ENCODE measurements around the gene GAN.
A peak's percentile ranks its signal among the peaks of the same experiment; 100 is the strongest.
"Not testable (repeated sequence)": the region's sequence is repeated elsewhere in the genome, so short reads cannot be mapped to it uniquely, and the experiment has no call there.

The GAN gene

DNA sequence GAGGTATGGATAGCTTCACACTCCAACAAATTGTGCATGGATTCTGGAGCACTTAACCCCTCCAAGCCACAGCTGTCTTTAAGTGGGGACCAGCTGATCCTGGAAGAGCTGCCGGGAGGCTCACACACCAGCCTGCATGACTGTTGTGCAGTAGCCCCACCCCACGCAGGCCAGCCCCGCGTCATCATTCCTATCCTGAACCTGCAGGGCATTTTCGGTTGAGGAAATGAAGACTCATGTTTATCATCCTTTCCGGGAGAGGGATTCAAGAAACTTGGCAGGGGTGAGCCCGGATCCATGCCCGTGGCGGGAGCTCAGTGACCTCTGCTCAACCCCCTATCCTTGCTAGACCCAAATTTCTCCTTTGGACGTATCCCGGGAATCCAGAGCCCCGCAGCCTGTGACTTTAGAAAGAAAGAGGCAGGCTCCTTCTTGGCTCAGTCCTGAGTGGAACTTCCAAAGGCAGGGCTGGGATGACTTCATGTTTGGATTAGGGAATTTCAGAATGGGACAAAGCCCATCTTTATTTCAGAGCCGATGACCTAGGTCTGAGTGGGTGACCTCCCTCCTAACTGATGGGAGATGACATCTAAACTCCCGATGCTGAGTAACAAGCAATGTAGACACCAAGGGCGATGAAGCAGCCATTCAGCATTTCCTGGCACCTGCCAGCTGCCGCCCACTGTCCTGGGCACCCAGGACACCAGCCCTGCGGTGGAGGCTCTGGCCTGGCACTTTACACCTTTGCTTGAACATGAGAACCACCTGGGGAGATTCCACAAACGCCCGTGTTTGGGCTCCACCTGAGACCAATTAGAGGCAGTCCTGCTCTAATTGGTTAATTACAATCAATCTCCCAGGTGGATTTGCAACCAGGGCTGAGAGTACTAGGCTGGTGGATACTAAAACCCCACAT is 86.5 kb downstream of the GAN start:
- no peak for DNase-seq

DNA sequence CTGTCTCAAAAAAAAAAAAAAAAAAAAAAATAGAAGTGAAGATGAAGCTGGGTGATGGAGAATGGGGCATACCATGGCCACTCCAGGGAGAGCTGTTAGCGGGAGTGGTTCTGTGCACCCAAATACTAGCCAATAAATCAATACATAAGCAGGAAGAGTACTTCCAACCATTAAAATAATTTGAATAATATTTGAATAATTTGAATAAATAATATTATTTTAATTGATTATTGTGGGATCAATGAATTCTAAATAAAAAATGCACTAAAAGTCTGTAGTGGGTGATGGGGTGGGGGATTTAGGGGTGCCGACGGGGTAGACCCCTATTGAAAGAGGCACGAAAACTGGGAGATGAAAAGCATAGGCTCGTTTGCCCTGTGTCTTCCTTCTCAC is 88.4 kb downstream of the GAN start:
- no peak for DNase-seq

- DNase-seq, result peak; percentile 85
Measured at GRCh38 chr16:81403601-81404391, 89.0 kb downstream of the GAN start.

DNA sequence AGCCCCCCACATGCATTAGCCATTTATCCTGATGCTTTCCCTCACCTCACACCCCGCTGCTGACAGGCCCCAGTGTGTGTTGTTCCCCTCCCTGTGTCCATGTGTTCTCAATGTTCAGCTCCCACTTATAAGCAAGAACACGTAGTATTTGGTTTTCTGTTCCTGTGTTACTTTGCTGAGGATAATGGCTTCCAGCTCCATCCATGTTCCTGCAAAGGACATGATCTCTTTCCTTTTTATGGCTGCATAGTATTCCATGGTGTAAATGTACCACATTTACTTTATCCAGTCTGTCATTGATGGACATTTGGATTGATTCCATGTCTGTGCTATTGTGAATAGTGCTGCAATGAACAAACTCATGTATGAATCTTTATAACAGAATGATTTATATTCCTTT is 90.2 kb downstream of the GAN start:
- DNase-seq, result not testable (repeated sequence)

DNA sequence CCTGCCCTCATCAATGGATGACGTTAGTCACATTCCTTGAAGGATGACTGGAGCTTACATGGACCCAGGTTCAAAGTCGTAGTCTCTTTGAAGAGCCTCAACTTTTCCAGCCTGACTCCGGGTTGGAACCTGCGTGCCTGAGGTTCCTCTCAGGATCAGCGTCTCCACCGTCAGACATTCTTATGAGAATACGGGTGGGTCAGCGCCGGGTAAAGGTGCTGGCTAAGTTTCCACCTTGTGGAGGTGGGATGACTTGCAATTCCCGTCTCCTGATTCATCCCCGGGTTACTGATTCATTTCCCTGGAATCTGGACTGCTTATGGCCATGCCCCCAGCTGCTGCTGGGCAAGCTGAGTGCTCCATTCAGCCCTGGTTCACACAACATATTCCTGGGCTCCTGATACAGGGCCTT is 90.9 kb downstream of the GAN start:
- no peak for DNase-seq

DNA sequence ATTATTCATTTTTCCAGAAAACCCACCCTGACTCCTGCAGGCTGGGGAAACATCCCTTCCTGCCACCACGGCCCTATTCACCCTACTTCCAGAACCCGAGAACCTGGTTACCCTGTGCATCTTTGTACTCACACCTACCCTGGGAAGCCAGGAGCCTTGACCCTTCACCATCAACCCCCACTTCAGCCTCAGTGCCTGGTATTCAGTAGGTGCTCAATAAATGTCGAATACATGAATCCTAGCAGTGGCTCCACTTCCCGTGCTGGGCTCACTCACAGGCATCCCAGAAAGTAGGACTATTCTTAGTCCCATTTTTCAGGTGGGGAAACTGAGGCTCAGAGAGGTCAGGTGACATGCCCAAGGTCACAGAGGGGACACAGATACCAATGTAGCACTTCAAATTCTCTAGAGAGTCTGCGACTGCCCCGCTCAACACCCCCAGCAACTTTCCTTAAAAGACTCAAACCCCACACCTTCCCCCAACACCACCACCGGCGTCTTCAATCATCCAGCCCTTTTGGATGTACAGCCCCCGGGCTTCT is 93.7 kb downstream of the GAN start:
- no peak for DNase-seq

DNA sequence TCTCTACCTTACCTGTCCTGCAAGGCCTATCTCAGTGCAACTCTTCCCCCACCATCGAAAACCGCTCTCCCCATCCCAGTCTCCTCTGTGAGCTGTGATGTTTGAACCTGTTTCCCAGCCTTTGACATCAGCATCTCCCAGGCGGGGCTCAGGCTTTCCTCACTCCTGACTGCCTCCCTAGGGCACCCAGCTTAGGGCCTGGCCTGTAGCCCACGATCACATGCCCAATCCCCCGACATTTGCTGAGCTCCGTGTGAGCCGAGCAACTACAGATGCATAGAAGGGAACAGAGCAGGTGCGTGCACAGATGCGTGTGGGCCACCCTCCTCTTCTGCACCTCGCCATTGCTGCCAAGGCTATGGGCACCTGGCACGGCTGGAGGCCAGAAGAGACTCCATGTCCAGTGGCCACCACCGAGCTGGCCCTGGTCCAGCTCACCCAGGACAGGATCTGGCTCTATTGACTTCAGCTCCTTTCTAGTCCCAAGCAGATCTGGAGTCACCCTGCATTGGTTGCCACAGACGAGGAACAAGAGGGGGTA is 94.3 kb downstream of the GAN start:
- no peak for DNase-seq

GRCh38 chr16:81410643-81411293 is 96.0 kb downstream of the GAN start:
- no peak for DNase-seq

DNA sequence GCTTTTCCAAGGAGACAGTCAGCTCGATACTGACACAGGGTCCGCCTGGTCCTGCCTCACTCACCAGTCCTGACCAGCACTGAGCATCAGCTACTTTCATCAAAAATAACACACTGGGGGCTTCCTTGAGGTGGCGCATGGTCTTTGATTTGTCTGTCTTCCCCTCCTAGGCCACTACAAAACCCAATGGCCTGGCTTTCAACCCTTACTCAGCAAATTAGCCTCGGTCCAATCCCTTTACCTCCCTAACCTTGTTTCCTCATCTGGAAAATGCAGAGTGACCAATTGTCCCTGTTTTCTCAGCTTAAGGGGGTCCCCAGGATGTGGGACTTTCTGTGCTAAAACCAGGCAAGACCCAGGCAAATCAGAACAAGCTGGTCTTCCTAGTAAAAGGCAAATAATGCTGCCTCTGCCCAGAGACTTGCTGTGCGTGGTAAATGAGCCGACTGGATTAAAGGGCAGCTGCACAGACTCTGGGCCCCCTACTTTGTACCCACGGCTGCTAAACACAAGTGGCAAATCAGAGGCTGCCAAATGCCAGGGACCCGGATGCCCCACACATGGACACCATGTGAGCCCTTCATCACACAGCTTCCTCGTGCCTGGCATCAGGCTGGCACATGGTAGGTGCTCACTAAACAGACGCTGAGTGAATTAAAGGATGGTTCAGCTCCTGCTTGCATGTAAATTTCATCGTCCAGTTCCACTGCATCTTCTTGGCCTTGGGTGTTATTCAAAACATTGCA is 98.7 kb downstream of the GAN start:
- DNase-seq, result no peak

GRCh38 chr16:81415751-81416150 is 101.0 kb downstream of the GAN start:
- DNase-seq, result no peak

GRCh38 chr16:81416749-81417148 is 102.0 kb downstream of the GAN start:
- no peak for DNase-seq

GRCh38 chr16:81417210-81417609 is 102.4 kb downstream of the GAN start:
- no peak for DNase-seq

DNA sequence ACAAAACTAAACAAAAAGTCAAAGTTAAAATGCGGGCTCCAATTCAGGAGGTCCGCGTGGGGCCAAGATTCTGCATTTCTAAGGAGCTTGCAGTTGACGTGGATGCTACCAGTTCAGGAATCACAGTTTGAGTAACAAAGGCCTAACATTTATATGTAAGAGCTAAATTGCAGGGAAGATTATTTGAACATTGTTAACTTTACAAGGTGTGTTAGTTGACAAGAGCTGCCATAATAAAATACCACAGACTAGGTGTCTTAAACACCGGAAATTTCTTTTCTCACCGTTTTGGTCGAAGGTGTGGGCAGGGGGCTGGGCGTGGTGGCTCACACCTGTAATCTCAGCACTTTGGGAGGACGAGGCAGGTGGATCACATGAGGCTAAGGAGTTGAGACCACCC is 105.0 kb downstream of the GAN start:
- no peak for DNase-seq

DNA sequence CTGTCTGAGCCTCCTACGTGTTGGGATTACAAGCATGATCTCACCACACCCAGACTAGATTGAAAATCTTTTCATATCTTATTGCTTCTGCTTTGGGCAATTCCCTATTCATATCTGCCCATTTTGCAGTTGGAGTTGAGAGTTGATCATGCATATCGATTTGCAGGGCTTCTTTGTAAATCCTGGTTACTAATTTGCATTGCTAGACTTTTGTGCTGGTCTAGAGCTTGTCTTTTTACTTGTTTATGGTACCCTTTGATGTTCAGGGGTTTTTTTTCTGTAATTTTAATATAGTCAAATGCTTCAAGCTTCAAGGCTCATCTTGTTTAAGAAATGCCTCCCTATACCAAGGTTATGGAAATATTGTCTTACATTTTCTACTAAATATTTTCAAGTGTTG is 106.4 kb downstream of the GAN start:
- DNase-seq, result no peak

DNA sequence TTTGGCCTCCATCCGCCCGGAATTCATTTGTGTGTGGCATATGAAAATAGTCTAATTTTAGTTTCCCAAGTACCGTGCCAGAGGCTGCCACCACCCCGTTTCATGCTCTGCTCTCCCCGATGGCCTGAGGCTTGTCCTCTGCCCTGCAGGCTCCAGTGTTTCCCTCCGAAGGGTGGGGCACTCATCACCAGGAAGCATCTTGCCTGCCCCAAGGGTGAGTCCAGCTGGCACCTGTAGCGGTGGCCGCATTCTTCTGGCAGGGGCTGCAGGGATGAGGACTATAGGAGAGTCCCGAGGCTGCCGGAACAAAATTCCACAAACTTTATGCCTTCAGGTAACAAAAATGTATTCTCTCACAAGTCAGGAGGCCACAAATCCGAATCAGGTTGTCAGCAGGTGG is 106.8 kb downstream of the GAN start:
- no peak for DNase-seq

DNA sequence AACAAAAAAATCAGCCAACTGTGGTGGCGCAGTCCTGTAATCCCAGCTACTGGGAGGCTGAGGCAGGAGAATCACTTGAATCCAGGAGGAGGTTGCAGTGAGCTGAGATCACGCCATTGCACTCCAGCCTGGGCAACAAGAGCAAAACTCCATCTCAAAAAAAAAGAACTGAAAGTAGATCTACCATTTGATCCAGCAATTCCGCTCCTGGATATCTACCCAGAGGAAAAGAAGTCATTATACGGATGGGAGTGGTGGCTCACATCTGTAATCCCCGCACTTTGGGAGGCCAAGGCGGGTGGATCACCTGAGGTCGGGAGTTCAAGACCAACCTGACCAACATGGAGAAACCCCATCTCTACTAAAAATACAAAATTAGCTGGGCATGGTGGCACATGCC is 107.4 kb downstream of the GAN start:
- DNase-seq, result not testable (repeated sequence)

DNA sequence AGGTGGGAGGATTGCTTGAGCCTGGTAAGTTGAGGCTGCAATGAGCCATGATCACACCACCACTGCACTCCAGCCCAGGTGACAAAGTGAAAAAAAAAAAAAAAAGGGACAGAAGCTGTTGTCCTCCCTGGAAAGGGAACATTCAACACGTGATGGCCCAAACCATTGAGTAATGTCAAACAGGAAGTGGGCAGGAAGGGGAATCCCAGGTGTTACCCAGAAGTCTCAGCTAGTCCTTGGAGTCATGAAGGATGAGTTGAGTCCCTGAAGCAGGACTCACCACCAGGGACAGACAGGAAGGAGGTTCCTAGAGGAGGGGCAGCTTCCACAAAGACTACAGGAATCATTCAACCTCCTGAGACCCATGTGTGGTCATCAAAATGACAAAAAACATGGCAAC is 110.0 kb downstream of the GAN start:
- DNase-seq, result no peak

- no peak for DNase-seq
Measured at GRCh38 chr16:81427219-81427618, 112.5 kb downstream of the GAN start.

DNA sequence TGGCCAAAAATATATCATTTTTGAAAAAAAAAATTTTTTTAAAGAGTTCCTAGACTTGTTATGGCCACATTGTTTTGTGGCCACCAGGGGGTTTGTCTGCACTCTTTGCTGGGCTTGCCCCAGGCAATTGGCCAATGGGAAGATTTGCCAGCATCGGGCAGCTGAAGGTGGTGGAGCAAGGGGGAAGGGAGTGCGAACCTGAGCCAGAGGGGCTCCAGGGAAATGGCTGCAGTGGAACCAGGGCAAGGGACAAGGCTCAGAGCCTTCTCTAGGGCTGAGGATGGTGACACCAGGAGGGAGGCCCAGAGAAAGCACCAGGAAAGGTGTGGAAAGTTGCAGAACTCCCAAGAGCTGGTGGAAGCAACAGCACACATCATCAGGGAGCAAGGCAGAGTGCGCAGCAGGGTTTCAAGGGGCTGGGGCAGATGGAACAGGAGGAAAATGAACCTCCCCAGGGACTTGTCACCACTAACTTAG is 114.3 kb downstream of the GAN start:
- DNase-seq, result no peak

GRCh38 chr16:81431554-81432353 is 117.0 kb downstream of the GAN start:
- DNase-seq, result no peak

- DNase-seq, result no peak
Measured at GRCh38 chr16:81432937-81433557, 118.3 kb downstream of the GAN start.

Measured in activated T-cell treated with anti-CD3 and anti-CD28 coated beads, Interleukin-2, amount 50 U/mL, for 1 hour (primary cell).